GM21381 (cell line): ENCODE measurements around the gene STARD10.

Experiments used
- ATAC-seq: cut with Tn5 transposase; IDR thresholded peaks from one replicate; pipeline ENCODE4 v1.9.1; 2021; ENCODE audit warnings: mild to moderate bottlenecking, moderate library complexity; ENCODE audit not compliant: unreplicated experiment

STARD10 gene

GRCh38 chr11:72732329-72732728 is 61.5 kb downstream of the STARD10 start:
- ATAC-seq: no peak

GRCh38 chr11:72730737-72731136 is 63.1 kb downstream of the STARD10 start:
- no peak for ATAC-seq

GRCh38 chr11:72730243-72730642 is 63.6 kb downstream of the STARD10 start:
- ATAC-seq: no peak

GRCh38 chr11:72727521-72727920 is 66.3 kb downstream of the STARD10 start:
- no peak for ATAC-seq

- ATAC-seq: no peak
Observed at GRCh38 chr11:72726266-72727220, 67.3 kb downstream of the STARD10 start.

GRCh38 chr11:72725724-72726028 is 68.2 kb downstream of the STARD10 start:
- no peak for ATAC-seq

GRCh38 chr11:72724851-72725723 is 68.8 kb downstream of the STARD10 start:
- ATAC-seq: no peak

GRCh38 chr11:72724021-72724551 is 69.8 kb downstream of the STARD10 start:
- no peak for ATAC-seq

GRCh38 chr11:72723508-72723907 is 70.3 kb downstream of the STARD10 start:
- ATAC-seq: no peak

GRCh38 chr11:72722050-72722748 is 71.6 kb downstream of the STARD10 start:
- ATAC-seq: peak; percentile 68

- ATAC-seq: no peak
Observed at GRCh38 chr11:72721689-72722049, 72.2 kb downstream of the STARD10 start.

- no peak for ATAC-seq
Observed at GRCh38 chr11:72721276-72721675, 72.6 kb downstream of the STARD10 start.

- ATAC-seq: no peak
Observed at GRCh38 chr11:72720784-72721183, 73.1 kb downstream of the STARD10 start.

- no peak for ATAC-seq
Observed at GRCh38 chr11:72720047-72720446, 73.8 kb downstream of the STARD10 start.

GRCh38 chr11:72719551-72719950 is 74.3 kb downstream of the STARD10 start:
- no peak for ATAC-seq

GRCh38 chr11:72719144-72719543 is 74.7 kb downstream of the STARD10 start:
- ATAC-seq: no peak

- ATAC-seq: no peak
Observed at GRCh38 chr11:72718101-72718501, 75.7 kb downstream of the STARD10 start.

GRCh38 chr11:72716788-72717435 is 76.9 kb downstream of the STARD10 start:
- no peak for ATAC-seq

GRCh38 chr11:72716290-72716689 is 77.6 kb downstream of the STARD10 start:
- ATAC-seq: no peak

GRCh38 chr11:72712841-72713240 is 81.0 kb downstream of the STARD10 start:
- ATAC-seq: no peak
